NCI-H2107 treated with DMSO at 0.1 percent for 48 hours (cell line): ENCODE measurements around the gene GPR75.

Source experiments
- DNase-seq: peaks from one replicate; lab custom pipeline; 2025; ENCODE audit not compliant: unreplicated experiment; lab: John Stamatoyannopoulos, UW

Gene GPR75

GRCh38 chr2:53859206-53860181 lies at the start of gene GPR75:
GPR75 (minus strand) TSS chr2:53859967; CDS start chr2:53854756, 5,211 bp downstream.
- DNase-seq: no peak

- no peak for DNase-seq
These were observed 47.8 kb upstream of the GPR75 start for GRCh38 chr2:53907582-53907981.

GRCh38 chr2:53905396-53905795 lies 45.6 kb upstream of the GPR75 start:
- DNase-seq: no peak

DNA sequence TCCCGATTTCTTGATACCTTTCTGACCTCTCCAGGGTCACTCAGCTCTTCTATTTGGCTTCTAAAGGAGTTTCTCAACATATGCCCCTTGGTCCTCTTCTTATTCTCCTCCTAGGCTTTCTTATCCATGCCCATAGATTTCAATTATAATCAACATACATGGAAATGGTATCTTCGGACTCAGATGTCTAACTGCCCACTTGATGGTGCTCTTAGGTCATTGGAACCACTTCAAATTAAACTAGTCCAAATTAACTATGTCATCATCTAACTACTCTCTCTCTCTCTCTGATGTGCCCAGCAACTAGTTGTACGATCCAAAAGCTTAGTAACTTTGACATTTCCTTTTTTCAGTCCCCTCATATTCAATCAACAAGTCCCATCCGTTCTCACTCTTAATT lies 43.2 kb upstream of the GPR75 start:
- DNase-seq: no peak

- no peak for DNase-seq
These were observed 41.4 kb upstream of the GPR75 start for GRCh38 chr2:53901192-53901591.

DNA sequence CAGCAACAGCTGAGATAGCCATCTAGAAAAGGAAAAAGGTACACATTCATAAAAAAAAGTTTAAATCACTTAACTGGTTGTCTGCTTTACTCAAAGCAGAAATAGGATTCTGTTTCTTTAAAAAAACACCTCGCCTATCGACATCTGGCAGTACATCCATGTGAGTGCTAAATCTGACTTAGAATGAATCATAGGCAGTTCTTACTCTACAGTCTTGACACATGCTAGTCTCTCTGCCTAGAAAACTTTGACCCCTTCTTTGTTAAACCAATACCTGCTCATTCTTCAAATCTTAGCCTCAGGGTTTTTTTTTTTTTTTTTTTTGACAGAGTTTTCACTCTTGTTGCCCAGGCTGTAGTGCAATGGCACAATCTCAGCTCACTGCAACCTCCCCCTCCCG lies 37.1 kb upstream of the GPR75 start:
- DNase-seq: no peak

- DNase-seq: peak; percentile 77
These were observed 26.9 kb upstream of the GPR75 start for GRCh38 chr2:53886406-53887280.

- no peak for DNase-seq
These were observed 25.1 kb upstream of the GPR75 start for GRCh38 chr2:53884883-53885282.

DNA sequence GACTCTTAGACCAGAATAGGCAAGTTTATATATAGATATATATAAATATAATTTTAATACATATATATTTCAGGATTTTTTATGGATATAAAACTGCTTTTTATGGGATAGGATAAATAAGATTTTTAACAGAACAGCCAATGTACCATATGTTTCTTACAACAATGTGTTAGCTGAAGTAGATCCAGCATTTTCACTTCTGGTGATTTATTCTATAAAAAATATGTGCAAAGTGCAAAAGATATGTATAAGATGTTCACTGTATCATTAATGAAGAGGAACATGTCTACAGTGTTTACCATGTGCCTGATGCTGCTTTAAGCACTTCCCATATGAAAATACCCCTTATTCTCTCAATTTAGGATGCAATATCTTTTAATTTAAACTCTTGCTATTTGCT lies 22.2 kb upstream of the GPR75 start:
- DNase-seq: no peak

DNA sequence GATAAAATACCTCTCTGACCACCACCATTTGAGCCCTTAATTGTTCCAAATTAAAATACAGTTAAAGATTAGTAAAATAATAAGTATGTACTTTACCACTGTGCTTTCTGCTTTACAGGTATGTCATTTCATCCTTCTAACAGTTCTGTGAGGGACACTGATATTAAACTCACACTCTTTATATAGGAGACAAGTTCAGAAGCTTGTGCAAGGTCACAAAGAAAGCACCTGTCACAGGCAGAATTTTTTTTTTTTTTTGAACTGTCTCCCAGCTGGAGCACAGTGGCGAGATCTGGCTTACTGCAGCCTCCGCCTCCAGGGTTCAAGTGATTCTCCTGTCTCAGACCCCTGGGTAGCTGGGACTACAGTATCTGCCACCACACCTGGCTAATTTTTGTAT lies 21.6 kb upstream of the GPR75 start:
- DNase-seq: peak; percentile 23

DNA sequence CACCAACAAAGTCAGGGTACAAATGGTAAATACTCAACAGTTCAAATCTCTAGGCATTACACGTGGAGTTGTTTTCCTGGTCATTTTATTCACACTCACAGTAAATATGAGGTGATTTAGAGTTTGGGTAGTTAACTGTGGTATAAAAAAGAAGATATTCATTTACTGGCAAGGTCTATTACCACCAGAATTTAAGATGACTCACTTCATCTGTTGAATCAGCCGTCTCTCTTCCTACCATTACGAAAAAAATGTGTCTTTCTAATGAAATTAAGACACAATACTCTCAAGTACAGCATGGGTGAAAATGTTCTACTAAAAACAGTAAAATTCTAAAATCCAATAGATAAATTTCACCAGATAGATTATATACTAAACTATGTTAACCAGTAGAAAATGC lies 21.0 kb upstream of the GPR75 start:
- no peak for DNase-seq

DNA sequence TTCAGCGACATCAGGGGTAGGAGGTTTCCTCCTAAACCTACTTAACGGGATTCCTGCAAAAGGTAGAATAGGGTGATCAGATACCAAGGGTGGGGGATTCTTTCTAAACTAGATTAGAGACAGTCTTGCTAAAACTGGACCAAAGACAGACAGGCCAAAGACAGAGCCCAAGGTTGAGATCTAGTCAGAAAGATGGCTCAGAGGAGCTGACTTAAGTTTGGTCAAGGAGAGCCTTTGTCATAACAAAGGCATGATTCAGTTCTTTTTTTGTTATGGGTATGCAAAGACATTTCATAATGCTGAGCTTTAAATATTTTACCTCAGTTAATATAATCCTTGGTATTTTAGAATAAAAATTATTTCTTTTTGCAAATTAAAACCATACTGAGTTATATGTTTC lies 17.8 kb upstream of the GPR75 start:
- no peak for DNase-seq

GRCh38 chr2:53877112-53877511 lies 17.3 kb upstream of the GPR75 start:
- no peak for DNase-seq

- no peak for DNase-seq
These were observed 14.7 kb upstream of the GPR75 start for GRCh38 chr2:53874401-53874950.

DNA sequence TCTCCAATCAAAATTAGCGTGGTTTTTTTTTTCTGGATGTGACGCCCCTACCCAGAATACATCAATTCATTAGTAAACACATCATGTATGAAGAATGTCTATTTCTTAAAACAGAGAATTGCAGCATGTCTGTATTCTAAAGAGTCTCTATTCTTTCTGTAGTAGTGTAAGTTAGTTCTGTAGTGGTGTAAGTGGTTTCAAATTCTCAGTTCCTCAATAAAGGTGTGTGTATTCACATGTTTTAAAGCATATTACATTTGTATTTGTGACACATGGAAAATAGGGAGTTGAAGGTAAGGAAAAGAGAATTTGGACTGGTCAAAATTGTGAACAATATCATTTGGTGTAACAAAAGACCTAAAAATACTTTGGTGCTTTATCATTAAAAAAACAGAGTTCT lies 8.0 kb upstream of the GPR75 start:
- no peak for DNase-seq

DNA sequence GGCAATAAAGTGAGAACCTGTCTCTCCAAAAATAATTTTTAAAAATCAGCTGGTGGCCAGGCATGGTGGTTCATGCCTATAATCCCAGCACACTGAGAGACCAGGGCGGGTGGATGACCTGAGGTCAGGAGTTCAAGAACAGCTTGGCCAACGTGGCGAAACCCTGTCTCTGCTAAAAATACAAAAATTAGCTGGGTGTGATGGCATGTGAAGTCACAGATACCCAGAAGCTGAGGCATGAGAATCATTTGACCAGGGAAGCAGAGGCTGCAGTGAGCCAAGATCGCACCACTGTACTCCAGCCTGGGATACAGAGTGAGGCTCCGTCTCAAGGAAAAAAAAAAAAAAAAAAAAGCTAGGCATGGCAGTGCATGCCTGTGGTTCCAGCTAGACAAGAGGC lies 7.4 kb upstream of the GPR75 start:
- no peak for DNase-seq

- no peak for DNase-seq
These were observed 6.2 kb upstream of the GPR75 start for GRCh38 chr2:53865962-53866361.

GRCh38 chr2:53865264-53865663 lies 5.5 kb upstream of the GPR75 start:
- DNase-seq: no peak

DNA sequence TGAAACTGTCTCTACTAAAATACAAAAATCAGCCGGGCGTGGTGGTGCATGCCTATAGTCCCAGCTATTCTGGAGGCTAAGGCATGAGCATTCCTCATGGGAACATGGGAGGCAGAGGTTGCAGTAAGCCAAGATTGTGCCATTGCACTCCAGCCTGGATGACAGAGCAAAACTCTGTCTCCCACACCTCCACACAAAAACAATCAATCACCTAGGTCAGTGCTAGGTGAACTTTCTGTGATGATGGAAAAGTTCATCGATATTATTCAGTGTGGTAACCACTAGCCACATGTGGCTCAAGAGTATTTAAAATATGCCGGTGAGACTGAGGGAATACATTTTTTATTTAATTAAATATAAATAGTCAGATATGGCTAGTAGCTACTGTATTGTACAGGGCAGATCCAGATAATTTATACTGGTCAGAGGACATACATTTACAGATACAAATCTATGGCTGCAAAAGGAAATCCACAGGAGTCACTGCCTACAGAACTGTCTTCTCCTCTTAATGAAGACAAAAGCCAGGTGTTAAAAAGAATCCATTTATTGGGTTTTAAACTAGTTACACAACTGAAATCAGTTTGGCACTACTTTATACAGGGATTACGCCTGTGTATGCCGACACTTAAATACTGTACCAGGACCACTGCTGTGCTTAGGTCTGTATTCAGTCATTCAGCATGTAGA lies 3.9 kb upstream of the GPR75 start:
- DNase-seq: no peak

GRCh38 chr2:53861824-53862223 lies 2.1 kb upstream of the GPR75 start:
- no peak for DNase-seq

DNA sequence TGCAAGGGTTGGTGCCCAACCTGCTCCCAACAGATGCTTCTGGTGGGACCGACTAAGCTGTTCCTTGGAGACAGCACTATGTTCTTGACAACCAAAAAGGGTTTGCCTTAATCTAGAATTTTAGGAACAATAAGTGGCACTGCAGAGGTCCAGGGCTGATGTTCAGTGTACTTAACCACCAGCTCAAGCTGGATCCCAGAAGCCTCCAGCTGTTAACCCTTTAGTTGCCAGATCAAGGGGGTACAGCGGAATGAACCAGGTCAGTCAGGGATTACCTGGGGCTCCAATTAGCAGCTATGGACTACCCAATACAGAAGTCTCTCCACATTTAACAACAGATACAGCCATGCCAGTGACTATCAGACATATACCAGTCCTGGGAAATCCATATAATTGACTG lies 3.5 kb downstream of the GPR75 start:
- DNase-seq: no peak
